Measurements from ENCODE around the gene LGR5.
"Not testable (repeated sequence)": the region's sequence is repeated elsewhere in the genome, so short reads cannot be mapped to it uniquely, and the experiment has no call there.

The LGR5 gene

DNA sequence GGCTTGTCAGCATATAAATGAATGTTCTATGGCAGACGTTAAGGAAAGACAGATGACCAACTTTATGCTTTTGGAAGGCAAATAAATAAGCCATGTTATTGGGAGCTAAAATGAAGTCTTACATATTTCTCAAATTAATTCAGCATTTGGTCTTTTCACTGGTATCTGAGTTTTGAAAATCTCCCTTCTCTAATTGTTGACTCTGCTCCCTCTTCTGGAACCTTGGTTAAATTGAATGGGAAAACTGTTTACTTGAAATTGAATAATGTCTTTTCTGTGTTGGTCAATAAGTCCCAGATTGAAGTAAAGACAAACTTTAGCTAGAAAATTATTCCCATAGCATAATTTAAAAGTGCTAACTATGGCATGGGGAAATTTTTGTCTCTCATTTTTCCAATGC, 38.7 kb downstream of the LGR5 start:
- DNase-seq = no peak

DNA sequence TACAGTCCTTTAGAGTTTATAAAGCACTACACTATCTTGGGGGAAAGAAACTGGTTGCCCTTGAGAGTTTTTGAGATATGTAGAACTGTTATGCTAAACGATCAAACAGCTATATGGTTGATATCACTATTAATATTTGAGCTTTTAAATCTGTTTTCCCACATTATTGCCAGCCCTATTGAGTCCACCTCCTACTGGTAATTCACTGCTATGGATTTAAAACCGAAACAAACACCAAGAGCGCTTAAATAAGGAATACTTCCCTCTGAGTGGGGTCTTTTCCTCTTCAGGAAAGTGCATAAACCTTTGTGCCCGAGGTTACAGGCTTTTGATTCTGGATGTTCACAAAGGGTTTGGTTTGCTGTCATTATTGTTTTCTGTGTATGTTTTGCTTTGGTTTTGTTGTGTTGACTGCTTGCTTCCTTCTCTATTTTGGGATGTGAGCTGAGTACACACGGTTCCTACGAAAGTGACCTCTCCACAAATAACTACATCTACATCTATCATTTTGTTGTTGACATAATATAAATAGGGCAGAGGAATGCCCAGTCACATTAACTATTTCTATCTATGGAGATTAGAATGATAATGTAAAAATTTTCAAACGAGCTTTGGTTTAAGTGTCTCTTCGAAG, 44.8 kb downstream of the LGR5 start:
- DNase-seq = no peak

DNA sequence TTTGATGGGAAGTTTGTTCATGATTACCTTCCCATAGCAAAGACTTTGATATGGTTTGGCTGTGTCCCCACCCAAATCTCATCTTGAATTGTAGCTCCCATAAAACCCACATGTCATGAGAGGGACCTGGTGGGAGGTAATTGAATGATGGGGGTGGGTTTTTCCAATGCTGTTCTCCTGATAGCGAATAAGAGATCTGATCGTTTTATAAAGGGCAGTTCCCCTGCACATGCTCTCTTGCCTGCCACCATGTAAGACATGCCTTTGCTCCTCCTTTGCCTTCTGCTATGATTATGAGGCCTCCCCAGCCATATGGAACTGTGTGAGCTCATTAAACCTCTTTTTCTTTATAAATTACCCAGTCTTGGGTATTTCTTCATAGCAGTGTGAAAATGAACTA, 51.2 kb downstream of the LGR5 start:
- not testable (repeated sequence) for DNase-seq

DNA sequence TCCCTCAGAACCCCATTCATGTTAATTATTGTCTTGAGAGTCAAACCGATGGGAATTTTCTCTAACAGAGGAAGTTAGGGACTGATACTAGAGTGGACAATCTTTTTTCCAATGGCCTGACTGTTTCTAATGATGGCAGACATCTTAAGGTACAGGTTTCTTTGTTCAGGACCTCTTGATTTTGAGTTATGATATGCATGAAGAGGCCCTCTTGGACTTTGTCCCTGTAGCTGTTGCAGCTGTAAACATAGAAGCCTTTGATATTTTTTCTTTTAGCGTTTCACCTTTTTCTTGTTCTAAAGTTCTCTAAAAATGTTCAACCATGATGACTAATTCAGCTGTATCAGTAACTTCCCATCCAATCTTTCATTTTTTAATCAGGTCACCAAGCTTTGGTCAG, 53.0 kb downstream of the LGR5 start:
- DNase-seq = no peak

DNA sequence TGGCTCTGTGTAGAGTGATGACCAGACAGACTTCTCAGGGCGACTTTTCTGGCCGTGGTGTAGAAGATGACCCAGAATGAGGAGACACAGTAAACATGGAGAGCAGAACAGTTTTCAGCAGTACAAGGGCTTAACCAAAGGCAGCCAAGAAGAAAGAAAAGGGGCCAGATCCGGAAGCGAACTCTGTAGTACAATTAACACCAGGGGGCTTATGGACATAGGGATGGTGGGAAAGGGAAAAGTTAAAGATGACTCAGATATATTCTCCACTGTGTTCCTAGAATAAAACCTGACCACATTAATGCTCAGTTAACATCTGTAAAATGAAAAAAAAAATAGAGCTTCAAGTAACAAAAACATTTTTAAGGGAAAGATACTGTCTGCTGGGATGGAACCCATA, 60.2 kb downstream of the LGR5 start:
- no peak for DNase-seq

DNA sequence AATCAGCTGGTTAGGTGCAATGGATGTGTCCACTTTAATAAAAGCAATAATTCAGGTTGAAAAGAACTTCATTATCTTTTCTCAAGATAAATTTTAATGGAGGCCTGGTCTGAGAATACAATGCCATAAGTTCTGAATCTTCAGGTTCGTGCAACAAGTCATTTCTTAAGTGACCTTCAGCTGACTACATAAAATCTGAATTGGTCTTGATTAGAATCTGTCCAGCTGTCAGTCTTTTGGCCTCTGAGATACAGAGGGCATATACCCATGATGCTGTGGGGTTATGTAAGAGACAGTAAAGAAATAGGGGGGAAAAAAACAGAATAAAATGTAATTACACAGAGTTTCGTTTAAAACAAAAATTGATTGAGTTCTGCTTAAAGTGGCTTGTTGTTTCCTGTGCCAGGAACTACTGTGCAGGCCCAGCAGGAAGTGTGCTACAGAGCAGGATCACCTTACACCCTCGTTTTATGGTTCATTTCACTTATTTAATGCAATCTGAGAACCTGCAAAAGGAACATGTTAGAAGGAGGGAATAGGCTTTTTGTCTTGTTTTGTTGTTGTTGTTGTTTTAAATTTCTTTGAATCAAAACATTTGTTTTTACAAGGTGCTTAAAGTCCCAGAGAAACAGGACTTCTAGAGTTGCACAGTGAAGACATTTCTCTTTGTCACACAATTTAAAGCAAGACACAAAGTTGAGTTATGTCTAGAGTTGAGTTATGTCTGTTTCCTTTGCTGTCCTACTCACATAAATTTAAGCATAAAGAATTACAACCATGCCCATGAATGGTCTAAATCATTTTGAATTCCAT, 64.2 kb downstream of the LGR5 start:
- DNase-seq = peak; percentile 61

DNA sequence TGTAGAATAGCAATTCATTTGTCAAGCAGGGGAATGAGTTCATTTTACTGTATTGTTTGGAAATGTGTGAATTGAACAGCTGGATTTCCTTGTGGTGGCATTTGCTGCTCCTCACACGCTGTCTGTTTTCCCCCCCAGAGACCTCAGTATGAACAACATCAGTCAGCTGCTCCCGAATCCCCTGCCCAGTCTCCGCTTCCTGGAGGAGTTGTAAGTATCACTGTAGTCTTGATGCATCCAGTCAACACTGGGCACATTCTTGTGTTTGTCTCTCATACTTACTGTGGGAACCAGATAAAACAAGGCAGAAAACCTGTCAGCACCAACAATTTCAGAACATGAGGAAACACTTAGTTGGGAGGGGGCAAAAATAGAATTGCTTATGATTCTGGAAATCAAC, 64.9 kb downstream of the LGR5 start:
- no peak for DNase-seq

DNA sequence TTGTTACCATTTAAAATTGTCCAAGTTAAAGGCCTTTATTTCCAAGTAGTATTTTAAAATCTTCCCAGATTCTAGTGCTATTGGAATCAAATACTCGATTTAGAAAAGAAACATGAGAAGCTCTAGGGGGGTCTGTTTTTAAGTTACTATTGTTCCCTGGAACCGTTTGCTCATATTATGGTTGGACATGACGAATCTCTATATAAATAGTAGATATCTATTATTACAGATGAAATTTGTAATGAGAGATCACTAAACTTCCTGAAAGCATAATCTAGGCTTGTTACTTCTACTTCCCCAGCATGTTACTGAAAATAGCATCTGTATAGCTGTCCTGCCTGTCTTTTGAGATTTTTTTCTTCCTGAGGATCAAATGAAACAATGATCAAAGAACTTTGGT, 70.1 kb downstream of the LGR5 start:
- no peak for DNase-seq

DNA sequence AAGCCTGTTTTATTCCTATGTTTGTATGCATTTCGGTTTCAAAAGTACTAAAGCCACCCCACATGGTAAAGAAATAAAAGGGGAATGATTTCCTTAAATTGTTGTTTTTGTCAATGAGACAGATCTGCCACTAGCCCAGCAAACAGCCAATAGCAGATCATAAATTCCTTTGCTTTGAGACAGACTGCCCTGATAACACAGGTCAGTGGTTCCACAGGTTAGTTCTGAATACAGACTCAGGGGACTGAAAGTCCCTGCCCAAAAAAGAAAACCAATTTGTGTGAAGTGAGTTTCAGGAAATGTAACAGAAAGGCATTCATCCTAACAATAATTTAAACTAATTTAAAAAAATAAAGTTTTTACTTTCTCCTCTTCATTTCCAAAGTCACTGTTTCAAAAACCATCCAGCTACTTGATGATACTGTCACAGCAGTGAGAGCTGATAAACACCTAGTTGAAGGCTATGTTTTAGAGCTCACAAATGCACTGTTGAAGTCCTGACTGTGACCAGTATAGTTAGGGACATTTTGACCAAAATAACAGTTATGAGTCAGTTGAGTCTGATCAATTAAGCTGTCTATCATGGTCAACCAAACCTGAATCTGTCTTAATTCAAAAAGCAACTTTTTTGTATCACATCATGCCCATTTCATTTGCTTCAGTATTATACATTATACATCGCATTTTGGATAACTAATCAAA, 77.7 kb downstream of the LGR5 start:
- no peak for DNase-seq

DNA sequence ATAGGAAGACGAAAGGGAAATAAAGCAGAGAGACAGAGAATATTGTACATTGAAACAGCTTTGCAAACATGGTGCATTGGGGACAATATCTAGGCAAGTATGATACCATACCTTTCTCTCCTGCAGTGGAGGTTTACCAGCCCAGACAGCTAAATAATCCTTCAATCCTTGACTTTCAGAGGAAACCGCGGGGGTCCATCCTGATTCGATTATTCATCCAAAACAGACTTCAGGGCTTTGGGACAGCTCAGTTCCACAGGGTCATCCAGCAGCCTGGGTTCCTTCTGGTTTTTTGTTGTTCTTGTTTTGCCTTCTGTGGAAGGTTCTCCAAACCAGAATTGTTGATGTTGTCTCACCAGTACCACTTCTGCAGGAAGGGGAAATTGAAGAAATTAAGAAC, 81.5 kb downstream of the LGR5 start:
- DNase-seq = no peak

DNA sequence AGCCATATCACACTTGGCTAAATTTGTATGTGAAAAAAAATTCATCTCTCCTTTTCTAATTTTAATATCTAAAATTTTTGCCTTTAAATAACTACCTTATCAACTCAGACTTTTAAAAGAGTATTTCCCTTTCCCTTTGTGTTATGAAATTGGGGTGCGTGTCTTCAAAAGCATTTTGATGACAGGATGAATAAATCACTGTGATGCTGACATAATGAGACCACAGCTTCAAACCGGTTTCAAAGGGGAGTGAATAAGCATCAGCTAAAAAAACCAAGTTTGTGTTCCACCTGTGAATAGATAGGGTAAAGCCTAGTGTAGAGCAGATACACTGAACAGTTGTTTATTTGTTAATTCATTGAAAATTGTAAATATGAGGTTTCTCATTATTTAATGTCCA, 85.0 kb downstream of the LGR5 start:
- no peak for DNase-seq

DNA sequence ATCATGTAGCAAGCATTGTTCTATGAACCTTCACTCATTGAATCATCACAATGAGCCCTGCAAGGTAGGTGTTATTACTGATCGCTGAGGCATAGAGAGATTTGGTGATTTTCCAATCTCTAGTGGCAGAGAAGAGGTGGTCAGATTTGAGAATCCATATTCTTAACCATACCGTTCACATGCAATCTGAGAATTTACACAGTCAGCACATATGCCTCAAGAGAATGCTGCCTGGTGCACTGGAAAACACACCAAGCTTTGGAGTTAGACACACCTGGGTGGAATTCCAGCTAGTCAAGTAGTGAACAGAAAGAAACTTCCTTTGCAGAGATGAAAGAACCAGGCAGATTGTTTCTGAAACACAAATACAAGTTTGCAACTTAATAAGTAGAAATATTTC, 94.1 kb downstream of the LGR5 start:
- no peak for DNase-seq

DNA sequence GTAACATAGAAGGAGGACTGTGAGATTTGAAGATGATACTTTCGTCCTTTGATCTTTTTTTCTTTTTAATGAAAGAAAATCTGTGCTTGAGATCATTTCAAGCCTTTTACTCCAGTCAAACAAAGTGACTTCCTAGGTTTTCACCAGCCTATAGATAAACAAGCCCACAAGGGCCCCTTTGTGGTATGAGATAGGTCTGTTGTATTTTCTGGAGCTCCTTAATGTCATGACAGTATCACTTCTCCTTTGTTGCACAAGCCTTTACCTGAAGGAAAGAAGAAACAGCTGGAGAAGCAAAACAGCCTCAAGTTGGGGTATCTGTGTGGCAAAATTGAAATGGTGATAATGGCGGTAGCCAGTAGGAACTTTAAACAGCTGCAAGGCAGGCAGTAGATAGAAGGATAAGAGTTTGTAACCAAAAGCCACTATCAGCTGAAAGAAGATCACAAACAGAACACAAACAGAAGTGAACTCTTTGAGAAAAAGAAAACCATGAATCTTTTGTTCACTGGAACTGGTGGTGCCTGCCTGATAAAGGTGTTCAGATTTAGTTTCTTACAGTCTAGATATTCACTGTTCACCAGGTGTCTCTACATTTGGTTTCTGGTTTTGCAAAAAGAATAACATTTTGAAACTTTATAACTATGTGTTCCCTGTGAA, 96.8 kb downstream of the LGR5 start:
- DNase-seq = no peak

DNA sequence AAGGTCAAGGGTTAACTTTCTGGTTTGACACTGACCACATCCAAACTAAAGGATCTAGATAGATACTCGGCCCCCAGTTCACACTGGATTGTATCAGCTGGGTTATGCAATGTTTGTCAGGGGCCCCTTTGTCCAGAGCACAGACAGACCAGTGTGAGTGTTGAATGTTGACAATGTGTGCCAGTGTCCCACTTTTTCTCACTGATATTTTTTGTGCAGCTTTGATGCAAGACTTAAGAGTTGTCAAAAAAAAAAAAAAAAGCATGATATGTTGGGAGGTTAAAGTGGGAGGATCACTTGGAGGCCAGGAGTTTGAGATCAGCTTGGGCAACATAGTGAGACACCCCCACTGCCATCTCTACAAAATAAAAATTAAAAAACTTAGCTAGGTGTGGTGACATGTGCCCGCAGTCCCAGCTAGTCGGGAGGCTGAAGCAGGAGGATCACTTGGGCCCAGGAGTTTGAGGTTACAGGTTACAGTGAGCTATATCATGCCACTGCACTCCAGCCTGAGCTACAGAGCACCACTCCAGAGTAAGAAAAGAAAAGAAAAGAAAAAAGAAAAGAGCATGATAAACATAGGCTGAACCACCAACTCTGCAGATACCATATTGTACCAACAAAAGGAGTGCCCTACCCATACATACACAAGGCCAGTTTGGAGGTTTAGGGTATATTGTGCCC, 97.5 kb downstream of the LGR5 start:
- DNase-seq = no peak

DNA sequence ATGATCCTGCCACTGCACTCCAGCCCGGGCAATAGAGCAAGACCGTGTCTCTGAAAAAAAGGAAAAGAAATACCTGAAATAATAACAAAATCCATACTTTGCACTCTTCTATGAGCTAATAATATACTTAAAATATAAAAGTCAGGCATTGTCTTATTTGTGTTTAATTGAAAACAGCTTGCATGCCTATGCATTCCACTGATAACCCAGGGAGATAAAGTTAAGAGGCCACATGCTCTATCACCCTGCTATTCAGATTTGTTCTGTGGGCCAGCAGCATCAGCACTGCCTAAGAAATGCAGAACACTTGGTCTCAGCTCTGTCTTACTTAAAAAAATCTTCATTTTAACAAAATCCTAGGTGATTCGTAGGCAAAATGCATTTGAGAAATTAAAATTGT, 99.2 kb downstream of the LGR5 start:
- no peak for DNase-seq

DNA sequence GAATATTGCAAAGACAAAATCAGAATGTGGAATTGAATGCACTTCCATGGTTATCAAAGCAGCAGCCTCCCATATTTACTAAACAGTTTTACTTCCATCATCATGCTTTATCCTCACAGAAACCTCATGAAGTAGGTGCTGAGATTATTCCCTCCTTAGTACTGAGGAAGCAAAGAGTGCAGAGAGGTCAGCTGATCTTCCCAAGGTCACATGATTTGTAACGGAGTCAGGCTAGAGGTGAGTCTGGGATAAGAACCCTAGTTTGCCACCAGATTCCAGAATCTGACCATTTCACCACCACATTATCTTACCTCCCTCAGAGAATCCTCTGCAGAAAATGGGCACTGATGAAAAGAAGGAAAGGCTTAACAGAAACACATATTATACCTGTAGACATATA, 102.0 kb downstream of the LGR5 start:
- DNase-seq = no peak

DNA sequence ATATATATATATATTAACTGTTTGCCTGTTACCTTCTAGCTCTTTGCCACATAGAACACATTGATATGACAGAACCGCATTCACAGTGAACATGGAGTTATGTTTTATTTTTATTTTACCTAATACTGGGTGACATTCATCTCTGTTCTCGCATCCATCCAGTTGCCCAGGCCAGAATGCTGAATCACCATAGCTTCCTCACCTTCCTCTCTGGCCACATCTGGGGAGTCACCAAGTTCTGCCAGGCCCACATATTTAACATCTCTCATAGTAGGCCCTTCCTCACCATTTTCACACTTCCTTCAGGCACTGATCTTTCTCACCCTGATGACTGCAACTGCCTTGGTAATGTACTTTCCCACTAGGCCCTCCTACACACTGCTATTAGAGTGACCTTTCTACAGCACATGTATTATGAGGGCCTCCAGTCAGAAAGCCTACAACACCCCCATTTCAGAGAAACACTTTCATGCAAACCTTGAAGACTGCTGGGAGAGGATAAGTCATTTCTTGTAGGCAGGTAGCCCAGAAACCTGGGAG, 106.8 kb downstream of the LGR5 start:
- DNase-seq = no peak

DNA sequence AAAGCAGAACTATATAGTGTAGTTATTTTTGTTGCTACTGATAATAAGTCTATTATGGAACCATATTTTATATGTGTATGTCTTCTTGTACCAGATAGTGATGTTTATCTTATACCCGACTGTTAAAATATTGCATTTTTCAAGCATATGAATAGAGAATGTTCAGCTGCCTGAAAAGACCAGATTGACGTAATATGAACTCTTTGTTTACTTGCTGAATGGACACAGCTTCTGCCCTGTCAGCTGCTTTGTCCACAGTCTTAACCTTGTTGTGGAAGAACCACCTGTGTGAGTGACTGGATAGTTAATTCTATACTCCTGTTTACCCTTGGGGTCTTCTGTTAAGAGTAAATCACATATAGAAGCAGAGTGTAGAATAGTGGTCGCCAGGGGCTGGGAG, 109.3 kb downstream of the LGR5 start:
- no peak for DNase-seq

DNA sequence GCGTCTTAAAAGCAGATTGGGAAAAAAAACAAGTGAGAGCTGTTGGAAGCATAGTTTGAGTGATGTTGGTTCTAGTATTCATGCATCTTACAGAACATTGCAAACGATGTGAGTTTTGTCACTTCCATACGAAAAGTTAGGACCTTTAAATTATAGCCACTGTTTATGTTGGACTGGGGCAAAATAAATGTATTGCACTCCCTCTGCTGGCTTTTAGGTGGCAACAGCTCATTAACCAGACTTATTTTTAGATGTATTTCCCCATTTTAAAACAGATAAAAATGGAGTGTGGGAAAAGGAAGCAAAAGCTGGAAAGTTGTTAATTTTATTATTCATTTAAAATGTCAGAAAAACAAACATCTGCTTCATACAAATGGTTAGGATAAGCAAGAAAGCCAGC, 111.9 kb downstream of the LGR5 start:
- DNase-seq = peak; percentile 13

DNA sequence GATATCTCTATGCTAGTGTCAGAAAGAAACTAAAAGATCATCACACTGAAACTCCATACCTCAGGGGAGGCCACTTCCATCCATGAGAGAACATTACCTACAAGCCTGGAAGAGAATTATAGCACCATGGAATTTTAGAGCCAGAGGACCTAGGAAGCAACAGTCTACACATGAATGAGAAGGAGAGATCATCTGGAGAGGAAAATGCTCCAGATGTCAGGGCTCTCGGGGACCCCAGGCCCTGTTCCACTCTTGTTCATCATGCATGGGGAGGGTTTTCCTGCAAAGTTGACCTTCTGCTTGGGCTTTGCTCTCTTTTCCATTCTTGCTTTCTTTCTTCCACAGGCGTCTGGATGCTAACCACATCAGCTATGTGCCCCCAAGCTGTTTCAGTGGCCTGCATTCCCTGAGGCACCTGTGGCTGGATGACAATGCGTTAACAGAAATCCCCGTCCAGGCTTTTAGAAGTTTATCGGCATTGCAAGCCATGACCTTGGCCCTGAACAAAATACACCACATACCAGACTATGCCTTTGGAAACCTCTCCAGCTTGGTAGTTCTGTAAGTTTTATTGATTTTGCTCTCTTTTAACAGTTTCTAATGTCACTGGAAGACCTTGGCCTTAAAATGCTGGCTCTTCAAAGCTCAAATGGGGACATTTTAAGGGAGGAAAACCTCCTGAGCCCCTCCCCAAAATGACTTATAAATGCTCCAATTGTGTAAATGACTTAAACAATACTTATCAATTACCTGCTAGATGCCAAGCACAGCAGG, 113.3 kb downstream of the LGR5 start:
- no peak for DNase-seq

DNA sequence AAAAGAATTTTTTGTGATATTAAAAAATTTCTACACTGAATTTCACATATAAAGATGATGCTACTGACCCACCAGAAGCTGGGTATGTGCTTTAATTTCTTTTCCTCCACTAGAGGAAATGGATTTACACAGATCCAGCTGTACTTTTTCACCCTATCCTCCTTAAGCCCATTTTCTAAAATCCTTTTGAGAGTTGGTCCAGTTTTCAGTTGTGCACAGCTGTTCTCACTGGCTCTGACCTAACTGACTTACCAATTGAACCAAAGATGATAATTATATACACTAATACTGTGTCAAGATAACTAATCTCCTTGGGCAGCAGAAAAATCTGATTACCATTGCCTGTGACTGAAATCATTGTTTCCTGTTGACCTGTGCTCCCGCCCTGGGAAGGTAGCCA, 115.6 kb downstream of the LGR5 start:
- no peak for DNase-seq

DNA sequence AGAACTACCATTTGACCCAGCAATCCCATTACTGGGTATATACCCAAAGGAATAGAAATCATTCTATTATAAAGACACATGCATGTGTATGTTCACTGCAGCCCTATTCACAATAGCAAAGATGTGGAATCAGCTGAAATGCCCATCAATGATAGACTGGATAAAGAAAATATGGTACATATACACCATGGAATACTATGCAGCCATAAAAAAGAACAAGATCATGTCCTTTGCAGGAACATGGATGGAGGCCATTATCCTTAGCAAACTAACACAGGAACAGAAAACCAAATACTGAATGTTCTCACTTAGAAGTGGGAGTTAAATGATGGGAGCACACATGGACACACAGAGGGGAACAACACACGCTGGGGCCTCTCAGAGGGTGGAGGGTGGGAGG, 116.2 kb downstream of the LGR5 start:
- not testable (repeated sequence) for DNase-seq

Measured in KG1 (cell line).